GM06990 (cell line): ENCODE results near the gene OSM.

Experiments
- DNase-seq: peaks from one replicate; pipeline ENCODE4 v3.0.0-alpha.2; 2011; ENCODE audit not compliant: insufficient read length; ENCODE audit errors: extremely low read depth
- H3K27me3 ChIP-seq: replicated peaks from 2 replicates; pipeline ENCODE4 v1.6.0; 2011; ENCODE audit warnings: low read length; ENCODE audit not compliant: control insufficient read depth, insufficient read depth
- H3K36me3 ChIP-seq: 2 replicates; pipeline ENCODE4 v1.5.1; 2011; ENCODE audit warnings: low read length; ENCODE audit not compliant: control insufficient read depth, insufficient read depth
- H3K4me3 ChIP-seq: replicated peaks from 2 replicates; pipeline ENCODE4 v1.5.1; 2011; ENCODE audit warnings: low read depth, mild to moderate bottlenecking, control low read depth, low read length
- TF ChIP-seq, protein P1 (sequence below): IDR thresholded peaks from 2 replicates; pipeline ENCODE4 v1.5.1; 2011; ENCODE audit warnings: low read length, control low read depth, mild to moderate bottlenecking, inconsistent platforms; ENCODE audit not compliant: insufficient read depth, poor library complexity, severe bottlenecking

OSM gene

GRCh38 chr22:30310881-30311771, 44.5 kb upstream of the OSM start:
- TF ChIP-seq, protein P1, sequence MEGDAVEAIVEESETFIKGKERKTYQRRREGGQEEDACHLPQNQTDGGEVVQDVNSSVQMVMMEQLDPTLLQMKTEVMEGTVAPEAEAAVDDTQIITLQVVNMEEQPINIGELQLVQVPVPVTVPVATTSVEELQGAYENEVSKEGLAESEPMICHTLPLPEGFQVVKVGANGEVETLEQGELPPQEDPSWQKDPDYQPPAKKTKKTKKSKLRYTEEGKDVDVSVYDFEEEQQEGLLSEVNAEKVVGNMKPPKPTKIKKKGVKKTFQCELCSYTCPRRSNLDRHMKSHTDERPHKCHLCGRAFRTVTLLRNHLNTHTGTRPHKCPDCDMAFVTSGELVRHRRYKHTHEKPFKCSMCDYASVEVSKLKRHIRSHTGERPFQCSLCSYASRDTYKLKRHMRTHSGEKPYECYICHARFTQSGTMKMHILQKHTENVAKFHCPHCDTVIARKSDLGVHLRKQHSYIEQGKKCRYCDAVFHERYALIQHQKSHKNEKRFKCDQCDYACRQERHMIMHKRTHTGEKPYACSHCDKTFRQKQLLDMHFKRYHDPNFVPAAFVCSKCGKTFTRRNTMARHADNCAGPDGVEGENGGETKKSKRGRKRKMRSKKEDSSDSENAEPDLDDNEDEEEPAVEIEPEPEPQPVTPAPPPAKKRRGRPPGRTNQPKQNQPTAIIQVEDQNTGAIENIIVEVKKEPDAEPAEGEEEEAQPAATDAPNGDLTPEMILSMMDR = no peak
- Histone ChIP-seq H3K36me3 (no peaks in the 10 kb centered on the region), H3K4me3 (no peak overlapping the region), H3K27me3 (no peaks in the 10 kb centered on the region)
- DNase-seq = no peak

DNA sequence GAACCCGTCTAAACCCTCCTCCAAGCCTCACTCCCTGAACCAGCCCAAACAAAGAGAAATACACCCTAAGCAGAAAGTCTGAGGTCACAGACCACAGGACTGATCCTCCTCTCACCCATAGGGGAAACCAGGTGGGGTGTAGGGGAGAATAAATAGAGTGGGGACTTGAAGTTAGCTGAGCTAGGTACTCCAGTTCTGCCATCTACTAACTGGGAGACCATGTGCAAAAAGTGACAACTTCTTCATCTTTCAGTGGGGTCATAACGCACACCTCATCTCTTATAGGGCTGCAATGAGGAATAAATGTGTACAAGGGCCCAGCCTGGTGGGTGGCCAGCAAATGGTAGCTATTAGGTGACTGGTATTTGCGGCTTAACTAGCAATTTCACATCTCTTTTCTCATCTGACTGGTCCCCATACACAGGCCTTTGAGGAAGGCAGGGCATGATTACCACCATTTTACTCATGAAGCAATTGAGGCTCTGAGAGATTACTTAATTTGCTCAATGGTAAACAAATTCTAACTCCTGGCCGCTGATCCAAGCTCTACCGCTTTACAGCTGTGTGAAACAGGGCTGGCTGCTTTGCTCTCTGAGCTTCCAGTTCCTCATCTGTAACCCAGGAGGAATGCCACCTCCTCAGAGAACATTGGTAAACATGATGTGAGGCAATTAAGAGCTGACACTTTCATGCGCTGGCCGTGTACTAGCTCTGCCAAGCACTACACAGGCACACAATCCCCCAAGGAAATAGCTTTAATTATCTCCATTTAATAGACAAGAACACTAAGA, 43.5 kb upstream of the OSM start:
- TF ChIP-seq, protein P1 = no peak
- Histone ChIP-seq H3K27me3 (no peaks in the 10 kb centered on the region), H3K36me3 (no peaks in the 10 kb centered on the region), H3K4me3 (no peak overlapping the region)
- peak; percentile 44 for DNase-seq

GRCh38 chr22:30308518-30309230, 42.0 kb upstream of the OSM start:
- Histone ChIP-seq H3K36me3 (no peaks in the 10 kb centered on the region; the same call in none of the 2 replicates), H3K27me3 (no peaks in the 10 kb centered on the region), H3K4me3 (no peak overlapping the region)
- peak; percentile 62 for DNase-seq
- TF ChIP-seq, protein P1 = no peak

- Histone ChIP-seq H3K36me3 (peaks cover 2% of the 10 kb centered on the region), H3K27me3 (no peaks in the 10 kb centered on the region), H3K4me3 (no peak overlapping the region)
- TF ChIP-seq, protein P1 = no peak
- DNase-seq = no peak
Observed at GRCh38 chr22:30308093-30308492, 41.4 kb upstream of the OSM start.

GRCh38 chr22:30307041-30307574, 40.5 kb upstream of the OSM start:
- H3K4me3 ChIP-seq = peak overlapping the region; percentile 16
- peaks cover 5% of the 10 kb centered on the region for H3K36me3 ChIP-seq
- TF ChIP-seq, protein P1 = no peak

More at GRCh38 chr22:30307041-30307574, 40.5 kb upstream of the OSM start:
- no peaks in the 10 kb centered on the region for H3K27me3 ChIP-seq
- no peak for DNase-seq
